MCF 10A (cell line): ENCODE measurements around the gene CPNE5. TPM values are rescaled to one million over a fixed set of nuclear protein-coding genes. Genes with fewer than 3 reads are reported as not detected.

Experiments
- BruUV-seq: library from RNA; stranded (reverse); fragments of 400-500 nt; replicated peaks from 2 replicates; lab custom pipeline; 2021; lab: Mats Ljungman, UMichigan
- CTCF ChIA-PET: fragments of 300-600 bp; sonication (Branson Sonifier 250); formaldehyde crosslinking; extraction: SDS; loops from one replicate; lab custom pipeline; 2021; ENCODE audit warnings: antibody characterized with exemption, inconsistent platforms; lab: Yijun Ruan, JAX
- POLR2A ChIA-PET: fragments of 300-600, 350-650 bp; sonication (Branson Sonifier 250); formaldehyde crosslinking; extraction: SDS; loops from one replicate; lab custom pipeline; 2020; ENCODE audit warnings: antibody characterized with exemption, inconsistent platforms; lab: Yijun Ruan, JAX
- DNase-seq: peaks from one replicate; pipeline ENCODE4 v3.0.0-alpha.2; 2018; ENCODE audit not compliant: unreplicated experiment
- H3K27ac Mint-ChIP-seq: one replicate; pipeline ENCODE4 v1.8.0; 2022; ENCODE audit warnings: mild to moderate bottlenecking, low read depth, mixed read lengths; ENCODE audit not compliant: unreplicated experiment
- H3K27me3 Mint-ChIP-seq: one replicate; pipeline ENCODE4 v1.8.0; 2022; ENCODE audit warnings: mixed read lengths; ENCODE audit not compliant: insufficient read depth, unreplicated experiment
- H3K36me3 Mint-ChIP-seq: one replicate; pipeline ENCODE4 v1.8.0; 2022; ENCODE audit warnings: mild to moderate bottlenecking, moderate library complexity, mixed read lengths; ENCODE audit not compliant: insufficient read depth, unreplicated experiment
- H3K4me1 Mint-ChIP-seq: one replicate; pipeline ENCODE4 v1.8.0; 2022; ENCODE audit warnings: mixed read lengths; ENCODE audit not compliant: insufficient read depth, unreplicated experiment
- H3K4me3 Mint-ChIP-seq: one replicate; pipeline ENCODE4 v1.8.0; 2022; ENCODE audit warnings: mild to moderate bottlenecking, moderate library complexity, mixed read lengths; ENCODE audit not compliant: unreplicated experiment
- H3K9me3 Mint-ChIP-seq: one replicate; pipeline ENCODE4 v1.8.0; 2022; ENCODE audit warnings: mixed read lengths; ENCODE audit not compliant: unreplicated experiment
- CTCF ChIP-seq: fragments of 200-600 bp; IDR thresholded peaks from one replicate; pipeline ENCODE4 v1.8.0; 2022; ENCODE audit warnings: antibody characterized with exemption, mild to moderate bottlenecking; ENCODE audit not compliant: unreplicated experiment
- intact Hi-C: fragments of 100-400 bp; cut with micrococcal nuclease; formaldehyde crosslinking; loops from 2 replicates; pipeline ENCODE4 v1.14.1; 2022
- total RNA-seq: library from RNA; stranded (reverse); gene quantifications from 2 replicates; pipeline ENCODE4 v1.2.3, GENCODE V29; 2022

CPNE5 gene
- total RNA-seq, 1 experiment from 2014 or later = not detected

- Mint-ChIP-seq H3K9me3 (no peaks in the 10 kb centered on the region), H3K36me3 (no peaks in the 10 kb centered on the region), H3K27me3 (no peaks in the 10 kb centered on the region), H3K4me1 (peaks cover 16% of the 10 kb centered on the region), H3K4me3 (no peak overlapping the region), H3K27ac (no peak overlapping the region)
- no TSS peak for BruUV-seq
- ChIA-PET CTCF (interaction anchor here (0.6 to 2.0 kb wide), 5 partner anchors 38 to 324 kb away, joined by 3 to 6 read pairs (median 3); partner anchors contain the start of gene C6orf89), POLR2A (interaction anchor here (0.6 to 1.0 kb wide), 3 partner anchors 10 to 430 kb away, joined by 3 read pairs; no protein-coding TSS in a partner anchor)
- intact Hi-C loops = no loop called here
- DNase-seq = no peak
- TF ChIP-seq CTCF = no peak
These were observed 84.4 kb downstream of the CPNE5 start for GRCh38 chr6:36754582-36755434.

GRCh38 chr6:36753671-36754405 lies 85.4 kb downstream of the CPNE5 start:
- no peaks in the 10 kb centered on the region for H3K27me3 Mint-ChIP-seq

GRCh38 chr6:36752886-36753506 lies 86.2 kb downstream of the CPNE5 start:
- Mint-ChIP-seq H3K36me3 (no peaks in the 10 kb centered on the region), H3K4me1 (peaks cover 6% of the 10 kb centered on the region), H3K27ac (no peak overlapping the region), H3K9me3 (no peaks in the 10 kb centered on the region), H3K4me3 (no peak overlapping the region), H3K27me3 (no peaks in the 10 kb centered on the region)
- no peak for DNase-seq
- no peak for TF ChIP-seq CTCF
- ChIA-PET POLR2A (interaction anchor here (0.9 to 1.2 kb wide), 2 partner anchors 137 to 157 kb away, joined by 3 read pairs; no protein-coding TSS in a partner anchor), CTCF (interaction anchor here (0.6 to 2.0 kb wide), 6 partner anchors 14 to 266 kb away, joined by 3 to 10 read pairs (median 7); no protein-coding TSS in a partner anchor)
- no TSS peak for BruUV-seq
- intact Hi-C loops = no loop called here

More at GRCh38 chr6:36753671-36754405, 85.4 kb downstream of the CPNE5 start:
- H3K4me1 Mint-ChIP-seq = peaks cover 11% of the 10 kb centered on the region
- ChIA-PET CTCF (interaction anchor here (0.6 to 2.0 kb wide), 9 partner anchors 13 to 658 kb away, joined by 3 to 10 read pairs (median 3); no protein-coding TSS in a partner anchor), POLR2A (interaction anchor here (0.9 kb wide), 1 partner anchor 138 kb away, joined by 3 read pairs; no protein-coding TSS in a partner anchor)
- no peak overlapping the region for H3K27ac Mint-ChIP-seq
- intact Hi-C loops = no loop called here
- H3K36me3 Mint-ChIP-seq = no peaks in the 10 kb centered on the region
- no peak for TF ChIP-seq CTCF
- H3K4me3 Mint-ChIP-seq = no peak overlapping the region
- no peak for DNase-seq
- BruUV-seq = no TSS peak
- H3K9me3 Mint-ChIP-seq = no peaks in the 10 kb centered on the region
